GM12872 (cell line): ENCODE measurements around the gene TMEM121.

Experiments used
- CTCF ChIP-seq: IDR thresholded peaks from 3 replicates; pipeline ENCODE4 v1.5.1; 2011; ENCODE audit warnings: low read depth, mild to moderate bottlenecking, low read length, moderate library complexity; ENCODE audit not compliant: insufficient read depth

TMEM121 gene

GRCh38 chr14:105525861-105526775 lies at the start of gene TMEM121:
TSS of gene TMEM121 (plus strand) at chr14:105526583. CDS start at chr14:105528835, 2,252 bp downstream.
- TF ChIP-seq CTCF = no peak

- no peak for TF ChIP-seq CTCF
These were observed 49.3 kb upstream of the TMEM121 start for GRCh38 chr14:105476831-105477659.

DNA sequence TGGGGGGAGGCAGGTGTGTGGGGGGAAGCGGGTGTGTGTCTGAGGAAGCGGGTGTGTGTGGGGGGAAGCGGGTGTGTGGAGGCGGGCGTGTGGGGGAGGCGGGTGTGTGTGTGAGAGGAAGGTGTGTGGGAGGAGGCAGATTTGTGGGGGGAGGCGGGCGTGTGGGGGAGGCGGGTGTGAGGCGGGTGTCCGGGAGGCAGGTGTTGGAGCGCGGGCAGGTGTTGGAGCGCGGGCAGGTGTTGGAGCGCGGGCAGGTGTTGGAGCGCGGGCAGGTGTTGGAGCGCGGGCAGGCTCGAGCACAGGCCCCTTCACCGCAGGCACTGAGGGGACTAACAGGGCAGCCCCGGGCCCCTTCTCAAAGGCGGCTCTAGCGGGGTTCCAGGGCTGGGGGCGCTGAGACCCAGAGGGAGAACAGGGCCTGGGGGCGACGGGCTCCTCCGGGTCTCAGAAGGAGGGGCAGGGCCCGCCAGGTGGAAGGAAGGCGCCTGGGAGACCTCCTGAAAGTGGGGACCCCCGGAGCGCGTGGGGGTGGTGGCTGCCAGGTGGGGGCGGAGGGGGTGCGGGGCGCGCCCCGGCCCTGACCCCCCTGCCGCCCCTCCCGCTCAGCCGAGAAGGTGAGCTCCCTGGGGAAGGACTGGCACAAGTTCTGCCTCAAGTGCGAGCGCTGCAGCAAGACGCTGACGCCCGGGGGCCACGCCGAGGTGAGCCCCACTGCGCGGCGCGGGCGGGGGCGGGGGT lies 48.6 kb upstream of the TMEM121 start:
- no peak for TF ChIP-seq CTCF

DNA sequence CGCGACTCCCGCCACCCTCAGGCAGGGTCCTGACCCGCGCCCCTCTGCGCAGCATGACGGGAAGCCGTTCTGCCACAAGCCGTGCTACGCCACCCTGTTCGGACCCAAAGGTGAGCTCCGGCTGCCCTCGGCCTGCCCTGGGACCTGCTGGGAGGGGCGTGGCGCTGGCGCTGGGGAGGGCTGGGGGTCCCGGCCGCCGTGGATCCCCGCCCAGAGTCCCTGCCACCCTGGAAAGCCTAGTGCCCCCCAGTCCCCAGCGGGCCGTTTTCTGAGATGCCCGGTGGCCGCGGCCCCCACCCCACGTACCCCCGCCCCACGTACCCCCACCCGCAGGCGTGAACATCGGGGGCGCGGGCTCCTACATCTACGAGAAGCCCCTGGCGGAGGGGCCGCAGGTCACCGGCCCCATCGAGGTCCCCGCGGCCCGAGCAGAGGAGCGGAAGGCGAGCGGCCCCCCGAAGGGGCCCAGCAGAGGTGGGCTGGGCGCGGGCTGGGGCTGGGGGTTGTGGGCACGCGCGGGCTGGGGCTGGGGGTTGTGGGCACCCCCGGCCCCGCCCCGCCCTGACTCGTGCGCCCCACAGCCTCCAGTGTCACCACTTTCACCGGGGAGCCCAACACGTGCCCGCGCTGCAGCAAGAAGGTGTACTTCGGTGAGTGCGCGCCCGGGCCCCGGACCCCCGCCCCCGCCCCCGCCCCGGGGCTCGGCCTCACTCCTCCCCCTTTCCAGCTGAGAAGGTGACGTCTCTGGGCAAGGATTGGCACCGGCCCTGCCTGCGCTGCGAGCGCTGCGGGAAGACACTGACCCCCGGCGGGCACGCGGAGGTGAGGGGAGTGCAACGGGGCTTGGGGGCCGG lies 47.8 kb upstream of the TMEM121 start:
- TF ChIP-seq CTCF = no peak

- TF ChIP-seq CTCF = no peak
These were observed 46.8 kb upstream of the TMEM121 start for GRCh38 chr14:105479431-105480158.

DNA sequence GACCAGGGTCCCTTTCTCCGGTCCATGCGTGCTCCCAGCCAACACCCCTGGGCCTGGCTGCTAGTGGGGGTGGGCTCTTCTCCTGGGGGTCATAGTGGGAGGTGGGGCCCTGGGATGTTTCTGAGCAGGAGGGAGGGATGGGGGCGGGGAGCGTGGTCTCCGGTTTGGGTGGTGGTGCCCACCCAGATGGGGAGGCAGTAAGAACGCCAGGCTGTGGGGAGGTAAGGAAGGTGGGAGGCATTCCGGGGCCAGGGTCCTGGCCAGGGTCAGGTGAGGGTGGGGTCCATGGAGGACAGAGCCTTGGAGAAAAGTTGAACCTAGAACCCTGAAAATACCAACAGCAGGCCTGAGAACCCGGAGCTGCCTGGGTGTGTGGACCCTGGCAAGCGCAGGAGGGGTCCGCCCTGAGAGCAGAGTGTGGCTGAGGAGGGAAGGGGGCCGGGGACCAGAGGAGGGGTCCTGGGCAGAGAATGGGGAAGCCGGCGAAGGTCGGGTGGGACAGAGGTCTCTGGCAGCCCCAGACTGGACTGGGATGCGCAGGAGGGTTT lies 46.1 kb upstream of the TMEM121 start:
- no peak for TF ChIP-seq CTCF
